MM.1S (cell line): Measurements from ENCODE around the gene FEM1C.

Source experiments
- CTCF ChIP-seq: fragments of 300-600 bp; sonication (generic); IDR thresholded peaks from 2 replicates; pipeline ENCODE4 v1.5.1; 2016; ENCODE audit warnings: antibody characterized with exemption, low read length, mixed read lengths
- EZH2 ChIP-seq: fragments of 300-600 bp; sonication (generic); optimal IDR thresholded peaks from 2 replicates; pipeline ENCODE3; 2017; ENCODE audit warnings: low read depth, mild to moderate bottlenecking, antibody characterized with exemption, low read length, mixed read lengths
- EZH2phosphoT487 ChIP-seq: fragments of 300-600 bp; sonication (generic); IDR thresholded peaks from 2 replicates; pipeline ENCODE4 v1.6.1; 2018; ENCODE audit warnings: antibody characterized with exemption, low read length

- no peak for TF ChIP-seq EZH2phosphoT487
- TF ChIP-seq CTCF, result no peak
- no peak for TF ChIP-seq EZH2
Measured at GRCh38 chr5:115514220-115514619, 30.4 kb downstream of the FEM1C start.
